HepG2 (cell line): Measurements from ENCODE around the gene NPDC1. TPM values are rescaled to one million over a fixed set of nuclear protein-coding genes. Genes with fewer than 3 reads are reported as not detected.

Experiments
- FOXK1 ChIP-seq: sonication (generic); formaldehyde crosslinking; IDR thresholded peaks from 2 replicates; pipeline ENCODE4 v1.4.0; 2020; ENCODE audit warnings: low read depth, missing genetic modification reagents, borderline replicate concordance
- FOXP1 ChIP-seq, 2 experiments: fragments of 450-650 bp in 1 of 2; IDR thresholded peaks; 2 replicates each; pipeline ENCODE4 v1.6.1; 2017 to 2018; ENCODE audit warnings: antibody characterized with exemption in 1 of 2
- KDM2A ChIP-seq: sonication (generic); formaldehyde crosslinking; IDR thresholded peaks from 2 replicates; pipeline ENCODE4 v1.4.0; 2020; ENCODE audit warnings: low read depth, missing genetic modification reagents, borderline replicate concordance
- MED1 ChIP-seq: sonication (generic); formaldehyde crosslinking; IDR thresholded peaks from 2 replicates; pipeline ENCODE4 v1.4.0; 2020; ENCODE audit warnings: missing genetic modification reagents
- NR2F1 ChIP-seq, 2 experiments: fragments of 450-650 bp in 1 of 2; formaldehyde crosslinking in 1 of 2; IDR thresholded peaks; 2 replicates each; pipeline versions ENCODE4 v1.5.0 to v1.6.1; 2016 to 2020; ENCODE audit warnings: mild to moderate bottlenecking in 1 of 2, missing compliant biosample characterization in 1 of 2, missing genetic modification reagents in 1 of 2, moderate library complexity in 1 of 2
- RELA ChIP-seq: sonication (generic); formaldehyde crosslinking; IDR thresholded peaks from 2 replicates; pipeline ENCODE4 v1.4.0; 2020; ENCODE audit warnings: missing genetic modification reagents
- RFXAP ChIP-seq: sonication (generic); formaldehyde crosslinking; IDR thresholded peaks from 2 replicates; pipeline ENCODE4 v1.4.0; 2020; ENCODE audit warnings: missing genetic modification reagents, borderline replicate concordance
- RNF219 ChIP-seq: sonication (generic); formaldehyde crosslinking; IDR thresholded peaks from 2 replicates; pipeline ENCODE4 v1.5.0; 2020; ENCODE audit warnings: mild to moderate bottlenecking, missing genetic modification reagents
- RXRB ChIP-seq: IDR thresholded peaks from 2 replicates; pipeline ENCODE4 v1.6.1; 2016; ENCODE audit warnings: borderline replicate concordance, missing genetic modification reagents, missing compliant biosample characterization
- SAP130 ChIP-seq: IDR thresholded peaks from 2 replicates; pipeline ENCODE4 v1.6.1; 2016; ENCODE audit warnings: low read depth
- SOX6 ChIP-seq, 2 experiments: fragments of 450-650 bp in 1 of 2; sonication (generic) in 1 of 2; formaldehyde crosslinking in 1 of 2; IDR thresholded peaks; 2 replicates each; pipeline versions ENCODE4 v1.4.0 to v1.6.1; 2017 to 2020; ENCODE audit warnings: antibody characterized with exemption in 1 of 2, mild to moderate bottlenecking in 1 of 2, missing genetic modification reagents in 1 of 2
- STAG1 ChIP-seq: sonication (generic); formaldehyde crosslinking; IDR thresholded peaks from 2 replicates; pipeline ENCODE4 v1.4.0; 2020; ENCODE audit warnings: missing genetic modification reagents
- TRIM22 ChIP-seq: fragments of 450-650 bp; IDR thresholded peaks from 2 replicates; pipeline ENCODE4 v1.6.1; 2017
- XRCC5 ChIP-seq: fragments of 200-400 bp; formaldehyde crosslinking; optimal IDR thresholded peaks from 2 replicates; pipeline ENCODE3; 2017; ENCODE audit warnings: mild to moderate bottlenecking, low read length
- ZBTB2 ChIP-seq: sonication (generic); formaldehyde crosslinking; IDR thresholded peaks from 2 replicates; pipeline ENCODE4 v1.8.0; 2022; ENCODE audit warnings: low read depth, missing genetic modification reagents
- ZFY ChIP-seq: sonication (generic); formaldehyde crosslinking; IDR thresholded peaks from 2 replicates; pipeline ENCODE4 v1.4.0; 2020; ENCODE audit warnings: missing genetic modification reagents
- ZIK1 ChIP-seq: sonication (generic); formaldehyde crosslinking; IDR thresholded peaks from 2 replicates; pipeline ENCODE4 v1.5.0; 2020; ENCODE audit warnings: mild to moderate bottlenecking, low read depth, missing genetic modification reagents, borderline replicate concordance
- ZNF143 ChIP-seq: sonication (generic); formaldehyde crosslinking; IDR thresholded peaks from 2 replicates; pipeline ENCODE4 v1.4.0; 2020; ENCODE audit warnings: missing genetic modification reagents
- ZNF331 ChIP-seq: sonication (generic); formaldehyde crosslinking; IDR thresholded peaks from 2 replicates; pipeline ENCODE4 v1.4.0; 2020; ENCODE audit warnings: missing genetic modification reagents
- ZNF501 ChIP-seq: sonication (generic); formaldehyde crosslinking; IDR thresholded peaks from 2 replicates; pipeline ENCODE4 v1.5.1; 2020; ENCODE audit warnings: mild to moderate bottlenecking, moderate library complexity, missing genetic modification reagents
- ZNF512 ChIP-seq: sonication (generic); formaldehyde crosslinking; IDR thresholded peaks from 2 replicates; pipeline ENCODE4 v1.4.0; 2020; ENCODE audit warnings: mild to moderate bottlenecking, missing genetic modification reagents
- ZNF619 ChIP-seq: sonication (generic); formaldehyde crosslinking; IDR thresholded peaks from 2 replicates; pipeline ENCODE4 v1.4.0; 2020; ENCODE audit warnings: mild to moderate bottlenecking, missing genetic modification reagents
- ZNF746 ChIP-seq: sonication (generic); formaldehyde crosslinking; IDR thresholded peaks from 2 replicates; pipeline ENCODE4 v1.8.0; 2022; ENCODE audit warnings: mild to moderate bottlenecking, missing genetic modification reagents
- polyA plus RNA-seq, 8 experiments: library from polyadenylated mRNA; depleted of rRNA in 3 of 8; stranded (reverse) in 7 of 8; unstranded in 1 of 8; fragments of >200 nt; fragmentation: Illumina TruSeq in 4 of 8; extraction: Trizol in 4 of 8; gene quantifications; 2 replicates each; pipeline versions ENCODE4 v1.2.1 to v1.2.3, GENCODE V29; 2011 to 2016; ENCODE audit warnings: low read depth in 4 of 8, missing spikeins in 1 of 8, mixed read lengths in 1 of 8; ENCODE audit not compliant: insufficient read depth in 1 of 8
- total RNA-seq, 5 experiments: library from RNA; depleted of rRNA; stranded (reverse); fragments of >200 nt; fragmentation: Illumina TruSeq; extraction: Trizol; gene quantifications; 2 replicates each; pipeline ENCODE4 v1.2.3, GENCODE V29; 2016; ENCODE audit warnings: low read depth in 1 of 5

Gene NPDC1
- total and polyA plus RNA-seq, 2 of the 13 experiments (the other 11 are each of a cell fraction or from before 2014, with no cell fraction given): 0.84 to 5.4 TPM

GRCh38 chr9:137029058-137029936, 16.7 kb downstream of the NPDC1 start (continued):
- TF ChIP-seq ZNF512 (CRISPR knock-in tag): no peak
- TF ChIP-seq RXRB (CRISPR knock-in tag): 0 out of 2 replicates have a peak, but pooled peaks have one; percentile 11
- peak; percentile 57; the same call in 1 of the 2 replicates for TF ChIP-seq ZNF501 (CRISPR knock-in tag)
- TF ChIP-seq ZNF746 (CRISPR knock-in tag): 0 out of 2 replicates have a peak, but pooled peaks have one; percentile 18
- no peak for TF ChIP-seq ZNF143
- 0 out of 2 replicates have a peak, but pooled peaks have one; percentile 31 for TF ChIP-seq ZIK1 (CRISPR knock-in tag)
- TF ChIP-seq MED1: 0 out of 2 replicates have a peak, but pooled peaks have one; percentile 13
- TF ChIP-seq RNF219 (CRISPR knock-in tag): no peak
- TF ChIP-seq NR2F1 (CRISPR knock-in tag; IDR thresholded peaks at IDR 0.05): peak; percentile 52 to 72; a peak in 2 of 4 replicates
- no peak for TF ChIP-seq FOXP1 (IDR thresholded peaks at IDR 0.05)
- no peak for TF ChIP-seq FOXP1 (CRISPR knock-in tag; IDR thresholded peaks at IDR 0.05)
- TF ChIP-seq FOXK1: peak; percentile 46; the same call in 1 of the 2 replicates
- TF ChIP-seq XRCC5: peak; percentile 69
- no peak for TF ChIP-seq SOX6 (IDR thresholded peaks at IDR 0.05)
- peak; percentile 42 for TF ChIP-seq SOX6 (CRISPR knock-in tag; IDR thresholded peaks at IDR 0.05)
- no peak for TF ChIP-seq ZFY
- 0 out of 2 replicates have a peak, but pooled peaks have one; percentile 36 for TF ChIP-seq ZNF331 (CRISPR knock-in tag)
- TF ChIP-seq KDM2A (CRISPR knock-in tag): peak; percentile 30; the same call in 1 of the 2 replicates
- 0 out of 2 replicates have a peak, but pooled peaks have one; percentile 39 for TF ChIP-seq RELA (CRISPR knock-in tag)
- no peak for TF ChIP-seq ZNF619
- no peak for TF ChIP-seq ZBTB2 (CRISPR knock-in tag)
- TF ChIP-seq TRIM22: no peak
- no peak for TF ChIP-seq RFXAP (CRISPR knock-in tag)
- peak; percentile 50 for TF ChIP-seq SAP130 (CRISPR knock-in tag)
- peak; percentile 51 for TF ChIP-seq STAG1 (CRISPR knock-in tag)
